Naive B cell (primary cell): Measurements from ENCODE around the gene ICAM5. TPM values are rescaled to one million over a fixed set of nuclear protein-coding genes. Genes with fewer than 3 reads are reported as not detected.

Source experiments
- ATAC-seq, 2 donors: fragments of 150-1000 bp; cut with Tn5 transposase; 2 replicates each; pipeline ENCODE4 v1.10.0; 2021; ENCODE audit warnings: low read depth in 2 of 2, mild to moderate bottlenecking in 2 of 2, moderate library complexity in 2 of 2
- DNase-seq: peaks from one replicate; pipeline ENCODE4 v3.0.0; 2022
- H3K27ac Mint-ChIP-seq, 6 donors: one replicate each; pipeline ENCODE4 v1.8.0; 2020 to 2022; ENCODE audit warnings: mild to moderate bottlenecking in 6 of 6, mixed read lengths in 6 of 6, moderate library complexity in 5 of 6, inconsistent platforms in 2 of 6
- H3K27me3 Mint-ChIP-seq, 3 donors: one replicate each; pipeline ENCODE4 v1.8.0; 2021 to 2022; ENCODE audit warnings: mixed read lengths in 3 of 3, mild to moderate bottlenecking in 1 of 3
- H3K36me3 Mint-ChIP-seq, 2 donors: one replicate each; pipeline ENCODE4 v1.8.0; 2020 to 2022; ENCODE audit warnings: mixed read lengths in 2 of 2, inconsistent platforms in 1 of 2, mild to moderate bottlenecking in 1 of 2
- H3K4me1 Mint-ChIP-seq, 3 donors: one replicate each; pipeline ENCODE4 v1.8.0; 2020 to 2022; ENCODE audit warnings: mixed read lengths in 3 of 3, inconsistent platforms in 1 of 3, mild to moderate bottlenecking in 1 of 3, moderate library complexity in 1 of 3
- H3K4me3 Mint-ChIP-seq, 8 donors: one replicate each; pipeline ENCODE4 v1.8.0; 2020 to 2022; ENCODE audit warnings: mild to moderate bottlenecking in 8 of 8, mixed read lengths in 8 of 8, moderate library complexity in 8 of 8, inconsistent platforms in 2 of 8
- H3K9me3 Mint-ChIP-seq, 7 donors: one replicate each; pipeline ENCODE4 v1.8.0; 2020 to 2022; ENCODE audit warnings: mixed read lengths in 7 of 7, mild to moderate bottlenecking in 5 of 7, inconsistent platforms in 2 of 7, moderate library complexity in 1 of 7
- polyA plus RNA-seq, 6 donors: library from polyadenylated mRNA; unstranded; fragments of 300-500 nt; fragmentation: Illumina TruSeq; gene quantifications; one replicate each; pipeline ENCODE4 v1.2.3, GENCODE V29; 2021; ENCODE audit warnings: low read depth in 6 of 6

Gene ICAM5
- polyA plus RNA-seq, 6 donors from 2014 or later, result not detected

DNA sequence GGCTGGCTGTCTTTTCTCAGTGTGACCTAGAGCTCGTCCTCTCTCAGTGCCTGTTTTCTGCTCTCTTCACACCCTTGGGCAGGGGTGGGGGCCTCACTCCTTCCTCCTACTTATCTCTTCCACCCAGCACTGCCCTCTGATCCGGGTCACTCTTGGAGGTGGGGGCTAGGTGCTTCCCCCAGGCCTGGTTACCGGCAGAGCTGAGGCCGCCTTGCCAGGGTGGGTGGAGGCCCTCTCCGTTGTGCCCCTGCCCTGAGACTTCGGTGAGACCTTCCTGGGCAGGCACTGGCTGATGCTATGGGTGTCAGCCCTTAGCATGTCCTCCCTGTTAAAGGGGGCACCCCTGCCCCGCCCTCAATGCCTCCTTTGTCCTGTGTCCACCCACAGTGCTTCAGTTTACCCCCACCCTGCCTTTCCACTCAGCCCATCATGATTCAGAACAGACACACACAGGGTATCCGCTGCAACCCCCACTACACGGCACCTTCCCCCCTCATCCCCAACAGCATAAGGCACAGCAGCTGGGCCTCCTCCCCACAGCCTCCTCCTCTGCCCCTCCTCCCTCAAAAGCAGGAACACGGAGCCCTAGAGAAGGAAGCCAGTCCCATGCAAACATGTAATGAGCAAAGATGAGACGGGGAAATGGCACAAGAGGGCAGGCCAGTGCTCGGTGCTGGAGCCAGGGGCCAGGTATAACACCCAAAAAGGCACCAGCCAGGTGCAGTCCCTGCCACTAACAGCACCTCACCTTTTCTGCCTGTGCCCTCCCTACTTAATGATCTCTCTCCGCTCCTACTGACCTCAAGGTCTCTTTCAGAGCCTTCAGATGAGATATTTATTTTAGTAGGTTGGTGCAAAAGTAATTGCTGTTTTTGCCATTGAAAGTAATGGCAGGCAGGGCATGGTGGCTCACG, 10.1 kb downstream of the ICAM5 start:
- peak overlapping the region in 1 of 8 donors; percentile 56 for H3K4me3 Mint-ChIP-seq
- ATAC-seq (no peak), DNase-seq (no peak)
- H3K9me3 Mint-ChIP-seq, result no peaks in the 10 kb centered on the region
- H3K36me3 Mint-ChIP-seq, result no peaks in the 10 kb centered on the region
- no peak overlapping the region for H3K27ac Mint-ChIP-seq
- H3K27me3 Mint-ChIP-seq, result peaks cover 5 to 23% (median 16%) of the 10 kb centered on the region in 3 donors
- H3K4me1 Mint-ChIP-seq, result peaks cover 6 to 15% (median 10%) of the 10 kb centered on the region in 3 donors

DNA sequence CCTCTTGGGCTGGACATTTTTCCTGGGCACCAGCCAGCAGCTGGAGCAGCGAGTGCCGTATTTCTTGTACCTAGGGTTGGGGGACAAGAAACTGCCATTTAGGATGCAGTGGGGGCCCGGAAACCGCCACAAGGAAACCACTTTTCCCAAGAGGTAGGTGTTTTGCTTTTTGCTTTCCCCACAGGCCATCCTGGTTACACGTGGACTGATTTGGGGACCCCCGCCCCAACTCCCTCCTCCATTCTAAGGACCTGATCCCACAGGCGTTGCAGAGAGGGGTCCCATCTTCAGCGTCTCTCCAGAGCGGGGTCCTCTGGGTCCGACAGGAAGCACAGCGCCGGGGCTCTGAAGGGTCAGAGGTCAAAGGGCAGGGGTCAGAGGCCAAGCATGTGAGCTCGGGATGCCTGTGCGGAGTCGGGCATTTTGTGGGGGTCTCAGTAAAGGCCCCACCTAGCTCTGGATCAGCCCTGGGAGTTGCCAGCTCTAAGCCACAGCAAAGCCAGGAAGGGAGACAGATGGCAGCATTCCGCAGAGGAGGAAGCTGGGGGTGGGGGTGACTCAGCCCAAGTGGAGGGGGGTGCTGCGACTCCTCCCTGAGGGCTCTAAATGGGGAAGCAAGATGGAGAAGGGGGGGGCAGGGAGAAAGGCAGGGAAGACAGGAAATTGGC, 15.5 kb downstream of the ICAM5 start:
- ATAC-seq (no peak), DNase-seq (no peak)
- H3K27me3 Mint-ChIP-seq, result peaks cover 0 to 8% (median 0%) of the 10 kb centered on the region in 3 donors
- H3K27ac Mint-ChIP-seq, result no peak overlapping the region
- H3K9me3 Mint-ChIP-seq, result no peaks in the 10 kb centered on the region
- peaks cover 7 to 10% (median 7%) of the 10 kb centered on the region in 3 donors for H3K4me1 Mint-ChIP-seq
- H3K4me3 Mint-ChIP-seq, result peak overlapping the region in 1 of 8 donors; percentile 59
- no peaks in the 10 kb centered on the region for H3K36me3 Mint-ChIP-seq

DNA sequence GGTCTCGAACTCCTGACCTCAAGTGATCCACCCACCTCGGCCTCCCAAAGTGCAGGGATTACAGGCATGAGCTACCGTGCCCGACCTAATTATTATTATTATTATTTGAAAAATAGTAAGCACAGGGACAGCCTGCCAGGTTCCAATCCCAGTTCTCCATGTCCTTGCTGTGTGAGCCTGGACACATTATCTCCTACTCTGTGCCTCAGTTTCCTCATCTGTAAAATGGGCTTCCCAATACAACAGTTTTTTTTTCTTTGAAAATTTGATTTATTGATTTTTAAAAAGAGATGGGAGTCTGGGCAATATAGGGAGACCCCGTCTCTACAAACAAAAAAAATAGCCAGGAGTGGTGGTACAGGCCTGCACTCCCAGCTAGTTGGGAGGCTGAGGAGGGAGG, 16.6 kb downstream of the ICAM5 start:
- Mint-ChIP-seq H3K9me3 (no peaks in the 10 kb centered on the region), H3K27ac (no peak overlapping the region), H3K4me3 (no peak overlapping the region), H3K27me3 (peaks cover 0 to 8% (median 0%) of the 10 kb centered on the region in 3 donors), H3K36me3 (no peaks in the 10 kb centered on the region), H3K4me1 (peaks cover 7 to 10% (median 7%) of the 10 kb centered on the region in 3 donors)
- ATAC-seq (no peak), DNase-seq (no peak)

DNA sequence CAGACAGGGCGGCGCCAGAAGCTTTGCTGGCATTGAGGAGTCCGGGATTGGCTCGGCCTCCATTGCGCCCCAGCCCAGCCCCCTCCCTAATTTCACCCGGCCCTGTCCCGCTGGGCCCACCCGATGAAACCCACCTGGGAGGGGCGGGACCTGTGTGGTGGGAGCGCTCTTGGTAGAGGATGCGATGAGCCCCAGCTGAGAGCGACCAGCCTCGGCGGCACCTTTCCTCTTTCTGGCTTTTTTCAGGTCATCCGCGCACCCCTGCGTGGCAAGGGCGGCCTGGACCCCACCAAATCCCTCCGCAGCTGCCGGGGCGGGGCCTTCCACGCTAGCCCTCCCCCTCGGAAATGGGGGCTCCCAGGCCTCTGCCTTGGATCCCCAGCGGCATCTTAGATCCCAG, 19.7 kb downstream of the ICAM5 start, which contains the start of gene ZGLP1:
TSS of gene ZGLP1 (minus strand) at position 393 of the 400 bp plus-strand sequence.
- H3K36me3 Mint-ChIP-seq, result no peaks in the 10 kb centered on the region
- ATAC-seq (no peak), DNase-seq (no peak)
- no peak within 1 kb of the TSS for H3K27ac Mint-ChIP-seq
- H3K9me3 Mint-ChIP-seq, result no peaks in the 10 kb centered on the region
- H3K27me3 Mint-ChIP-seq, result no peaks in the 10 kb centered on the region
- H3K4me1 Mint-ChIP-seq, result peaks cover 8 to 12% (median 9%) of the 10 kb centered on the region in 3 donors
- H3K4me3 Mint-ChIP-seq, result no peak within 1 kb of the TSS

DNA sequence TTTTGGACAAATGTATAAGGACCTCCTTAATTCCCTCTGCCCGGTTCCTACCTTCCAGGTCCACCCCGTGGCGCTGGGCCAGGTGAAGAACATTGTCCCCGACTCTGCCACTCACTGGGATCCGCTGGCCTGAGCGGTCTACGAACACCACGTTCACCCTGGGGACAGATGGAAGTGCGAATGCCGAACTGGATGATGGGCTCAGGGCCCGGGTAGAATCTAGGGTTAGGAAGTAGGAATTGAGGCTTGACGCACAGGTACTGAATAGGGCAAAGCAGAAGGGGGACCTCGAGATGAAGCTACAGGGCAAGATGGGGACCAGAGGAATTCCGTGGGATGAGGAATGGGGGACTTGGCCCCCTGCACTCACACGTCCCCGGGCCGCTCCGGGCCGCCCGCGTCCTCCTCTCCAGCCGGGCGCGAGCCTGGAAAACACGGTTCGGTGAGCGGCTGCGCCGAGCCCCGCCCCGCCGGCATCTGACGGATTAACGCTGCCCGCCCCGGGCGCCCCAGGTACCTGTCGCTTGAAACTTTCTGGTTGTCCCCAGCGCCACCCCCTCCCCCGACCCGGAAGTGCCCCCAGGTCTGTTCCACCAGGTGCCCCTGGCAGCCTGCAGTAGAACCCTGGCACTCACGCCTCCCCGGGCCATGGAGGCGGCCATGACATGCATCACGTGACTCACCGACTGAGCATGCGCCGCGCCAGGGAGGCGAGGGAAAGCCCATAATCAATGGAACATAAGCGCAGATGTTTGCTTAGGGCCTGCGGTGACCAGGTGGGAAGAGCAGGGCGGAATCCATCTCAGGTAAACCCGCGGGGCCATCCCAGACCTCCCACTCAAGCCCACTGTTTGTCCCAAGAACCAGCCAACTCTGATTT, 25.8 kb downstream of the ICAM5 start, which contains the start of gene FDX2:
TSS of gene FDX2 (minus strand) at position 681 of the 880 bp plus-strand sequence. CDS start at position 662, 19 bp downstream.
- H3K4me1 Mint-ChIP-seq, result peaks cover 19 to 25% (median 22%) of the 10 kb centered on the region in 3 donors
- peaks cover 4 to 8% of the 10 kb centered on the region in 2 donors for H3K36me3 Mint-ChIP-seq
- peak; percentile 93 to 95 for ATAC-seq
- H3K27me3 Mint-ChIP-seq, result no peaks in the 10 kb centered on the region
- no peaks in the 10 kb centered on the region for H3K9me3 Mint-ChIP-seq
- DNase-seq, result peak; percentile 83
- peak within 1 kb of the TSS; percentile 75 to 97 (median 92) for H3K4me3 Mint-ChIP-seq
- peak within 1 kb of the TSS; percentile 67 to 96 (median 90) for H3K27ac Mint-ChIP-seq

DNA sequence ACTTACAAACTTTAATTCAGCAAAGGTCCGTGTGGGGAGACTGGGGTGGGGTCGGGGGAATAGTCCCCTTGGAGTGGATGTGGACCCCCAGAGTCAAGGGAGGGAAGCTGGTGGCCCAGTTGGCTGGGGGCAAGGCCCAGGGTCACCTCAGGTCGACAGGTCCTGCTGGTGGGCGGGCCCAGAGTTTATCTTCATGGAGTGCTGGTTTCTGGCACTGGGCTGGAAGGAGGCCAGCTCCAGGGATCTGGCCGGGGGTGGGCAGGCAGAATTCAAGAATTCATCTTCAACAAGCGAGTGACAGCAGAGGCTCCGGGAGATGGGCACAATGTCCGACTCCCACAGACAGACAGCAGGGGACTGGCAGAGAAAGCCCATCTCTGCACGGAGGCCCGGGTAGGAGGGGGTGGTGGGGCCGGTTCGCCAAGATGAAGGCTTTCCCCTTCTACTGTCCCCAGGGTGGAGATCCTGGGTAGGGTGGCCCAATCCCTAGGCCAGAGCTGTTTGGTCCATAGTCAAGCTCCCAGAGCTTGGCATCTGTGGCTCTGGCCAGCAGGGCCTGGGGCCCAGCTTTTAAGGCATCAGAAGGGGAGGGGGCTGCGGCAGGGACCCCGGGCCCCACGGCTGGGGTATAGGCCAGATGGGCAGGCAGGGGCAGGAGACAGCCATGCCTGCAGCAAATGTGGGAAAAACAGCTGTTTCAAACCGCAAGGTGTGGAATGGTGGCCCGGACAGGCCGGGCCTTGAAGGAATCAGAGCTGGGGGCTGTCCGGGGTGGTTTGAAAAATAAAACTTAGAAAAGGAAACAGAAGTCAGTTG, 26.7 kb downstream of the ICAM5 start:
- Mint-ChIP-seq H3K27me3 (no peaks in the 10 kb centered on the region), H3K9me3 (no peaks in the 10 kb centered on the region), H3K4me1 (peaks cover 19 to 25% (median 22%) of the 10 kb centered on the region in 3 donors), H3K27ac (peak overlapping the region; percentile 18 to 95 (median 86)), H3K36me3 (peaks cover 4 to 8% of the 10 kb centered on the region in 2 donors), H3K4me3 (peak overlapping the region; percentile 42 to 97 (median 85))
- DNase-seq (no peak), ATAC-seq (no peak)

DNA sequence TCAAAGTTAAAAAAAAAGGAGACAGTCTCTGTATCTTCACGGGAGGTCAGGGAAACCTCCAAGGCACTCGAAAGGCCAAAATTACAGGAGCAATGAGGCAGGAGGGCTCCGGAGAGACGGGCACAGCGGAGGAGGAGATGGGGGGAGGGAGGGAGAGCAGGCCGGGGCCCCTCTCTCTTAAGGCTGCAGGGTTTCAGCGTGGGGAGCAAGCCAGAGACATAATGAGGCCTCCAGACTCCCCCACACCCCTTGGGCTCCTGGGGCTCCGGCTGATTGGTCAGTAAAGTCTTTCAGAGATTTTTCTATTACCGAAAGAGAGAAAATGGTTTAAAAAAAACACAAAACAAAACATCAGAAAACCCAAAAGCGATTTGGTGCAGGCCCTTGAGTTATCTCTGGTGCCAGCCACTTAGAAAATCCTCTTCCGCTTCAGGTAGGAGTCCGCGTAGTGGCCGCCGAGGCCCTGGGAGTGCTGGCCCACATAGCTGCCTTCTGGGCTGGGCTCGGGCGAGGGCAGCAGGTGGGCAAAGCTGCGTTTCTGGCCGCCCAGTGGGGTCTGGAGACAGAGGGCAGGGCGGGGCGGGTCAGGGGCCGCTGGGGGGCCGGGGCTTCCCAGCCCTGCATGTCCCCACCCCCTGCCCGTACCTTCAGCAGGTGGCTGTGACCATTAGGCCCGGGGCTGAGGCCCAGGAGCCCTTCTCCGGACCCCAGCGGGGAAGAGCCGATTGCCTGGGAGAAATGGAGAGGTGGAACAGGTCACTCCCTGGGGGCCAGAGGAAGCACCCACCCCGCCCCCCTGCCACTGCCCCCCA, 27.5 kb downstream of the ICAM5 start:
- H3K27me3 Mint-ChIP-seq, result no peaks in the 10 kb centered on the region
- no peaks in the 10 kb centered on the region for H3K9me3 Mint-ChIP-seq
- peaks cover 22 to 25% (median 24%) of the 10 kb centered on the region in 3 donors for H3K4me1 Mint-ChIP-seq
- H3K4me3 Mint-ChIP-seq, result peak overlapping the region in 4 of 8 donors; percentile 6 to 93 (median 70)
- peaks cover 4 to 16% of the 10 kb centered on the region in 2 donors for H3K36me3 Mint-ChIP-seq
- DNase-seq (no peak), ATAC-seq (no peak)
- H3K27ac Mint-ChIP-seq, result peak overlapping the region in 2 of 6 donors; percentile 29 to 84

DNA sequence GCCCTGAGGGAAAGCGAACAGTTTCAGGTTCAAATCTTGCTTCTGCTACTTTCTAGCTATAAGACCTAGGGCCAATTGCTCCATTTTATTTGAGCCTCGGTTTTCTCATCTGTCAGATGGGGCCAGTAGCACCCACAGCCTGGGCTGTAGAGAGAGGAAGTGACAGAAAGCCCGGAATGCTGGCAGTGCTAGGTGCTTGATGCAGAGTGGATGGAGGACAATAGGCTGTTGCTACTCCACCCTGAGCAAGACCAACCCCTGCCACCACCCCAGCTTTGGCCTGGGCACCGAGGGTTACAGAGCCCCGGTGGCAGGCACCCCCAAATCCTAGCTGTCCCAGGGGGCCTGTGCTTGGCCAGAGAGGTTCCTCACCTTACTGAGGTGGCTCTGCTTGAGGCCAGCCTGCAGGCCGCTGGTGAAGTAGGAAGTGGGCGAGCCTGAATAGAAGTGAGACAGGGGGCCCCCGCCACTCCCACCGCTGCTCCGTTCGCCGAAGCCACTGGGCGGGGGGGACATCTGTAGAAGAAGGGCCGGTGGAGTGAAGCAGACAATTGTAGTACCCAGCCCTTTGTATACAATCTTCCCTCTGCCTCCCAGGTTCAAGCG, 28.2 kb downstream of the ICAM5 start:
- Mint-ChIP-seq H3K27me3 (no peaks in the 10 kb centered on the region), H3K36me3 (peaks cover 4 to 17% of the 10 kb centered on the region in 2 donors), H3K9me3 (no peaks in the 10 kb centered on the region), H3K27ac (no peak overlapping the region), H3K4me3 (peak overlapping the region in 2 of 8 donors; percentile 12 to 47), H3K4me1 (peaks cover 22 to 27% (median 24%) of the 10 kb centered on the region in 3 donors)
- no peak for ATAC-seq
- no peak for DNase-seq

DNA sequence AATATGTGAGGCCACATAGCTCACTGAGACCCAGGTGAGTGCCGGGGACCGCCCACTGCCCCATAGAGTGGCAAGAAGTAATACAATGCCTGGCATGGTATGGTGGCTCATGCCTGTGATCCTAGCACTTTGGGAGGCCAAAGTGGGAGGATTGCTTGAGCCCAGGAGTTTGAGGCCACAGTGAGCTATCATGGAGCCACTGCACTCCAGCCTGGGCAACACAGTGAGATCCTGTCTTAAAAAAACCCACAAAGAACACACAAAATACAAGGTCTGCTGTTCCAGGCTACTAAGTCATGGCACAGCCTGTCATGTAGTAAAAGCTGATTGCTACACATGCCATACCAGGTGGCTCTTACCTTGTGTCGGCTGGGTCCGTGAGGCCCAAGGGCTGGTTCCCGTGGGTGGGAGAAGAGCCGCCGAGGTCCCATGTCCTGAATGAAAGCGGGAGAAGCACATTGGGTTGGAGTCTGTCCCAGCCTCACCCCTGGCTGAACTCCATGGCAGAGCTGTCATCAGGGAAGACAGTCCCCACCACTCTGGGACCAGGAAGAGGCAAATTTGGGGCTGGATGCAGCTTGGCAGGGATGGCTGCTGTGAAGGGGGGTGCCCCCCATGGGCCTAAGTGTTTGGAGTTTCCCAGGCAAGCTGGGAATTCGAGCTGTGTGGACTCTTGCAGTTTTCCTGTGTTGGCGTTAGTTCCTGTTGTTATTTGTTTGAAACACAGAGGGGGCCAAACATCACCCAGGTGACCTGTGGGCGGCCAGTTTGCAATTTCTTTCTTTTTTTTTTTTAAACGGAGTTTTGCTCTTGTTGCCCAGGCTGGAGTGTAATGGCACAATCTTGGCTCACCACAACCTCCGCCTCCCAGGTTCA, 29.3 kb downstream of the ICAM5 start:
- Mint-ChIP-seq H3K27ac (peak overlapping the region in 2 of 6 donors; percentile 34 to 39), H3K9me3 (no peaks in the 10 kb centered on the region), H3K27me3 (no peaks in the 10 kb centered on the region), H3K4me1 (peaks cover 22 to 34% (median 24%) of the 10 kb centered on the region in 3 donors), H3K4me3 (no peak overlapping the region), H3K36me3 (peaks cover 4 to 17% of the 10 kb centered on the region in 2 donors)
- no peak for DNase-seq
- ATAC-seq, result no peak

DNA sequence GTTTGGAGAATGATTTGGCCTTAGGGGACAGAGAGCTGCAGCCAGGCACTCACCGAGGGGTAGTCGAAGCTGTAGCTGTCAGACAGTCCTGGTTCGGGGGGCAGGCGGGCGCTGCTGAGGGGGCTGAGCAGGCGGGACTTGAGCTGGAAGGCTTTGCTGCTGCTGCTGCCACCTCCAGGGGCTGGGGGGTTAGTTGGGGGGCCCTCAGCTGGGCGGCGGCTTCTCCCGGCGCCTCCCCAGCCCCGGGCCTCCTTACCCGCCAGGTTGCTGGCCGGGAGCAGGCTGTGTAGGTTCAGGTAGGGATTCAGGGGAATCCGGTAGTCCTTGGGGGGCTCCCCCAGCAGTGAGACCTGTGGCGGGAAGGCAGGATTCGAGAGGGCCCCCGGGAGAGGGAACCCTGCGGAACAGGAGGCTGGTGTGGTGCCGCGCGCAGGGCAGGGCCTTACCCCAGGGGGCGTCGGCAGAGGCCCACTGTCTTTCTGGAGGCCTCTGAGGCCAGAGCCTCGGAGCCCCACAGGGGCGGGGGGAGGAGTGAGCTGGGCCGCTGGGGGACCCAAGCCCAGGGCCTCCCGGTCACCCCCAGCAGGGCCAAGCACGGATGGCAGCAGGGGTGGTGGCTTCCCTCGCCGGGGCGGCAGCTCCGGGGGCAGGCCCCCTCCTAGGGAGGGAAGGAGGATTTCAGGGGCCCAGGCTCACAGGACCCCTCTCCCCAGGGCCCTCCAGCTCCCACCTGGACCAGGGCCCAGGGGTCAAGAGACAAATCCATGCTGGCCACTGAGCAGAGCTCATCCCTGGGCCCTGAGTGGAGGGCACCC, 31.1 kb downstream of the ICAM5 start:
- ATAC-seq (no peak), DNase-seq (no peak)
- Mint-ChIP-seq H3K27me3 (no peaks in the 10 kb centered on the region), H3K4me1 (peaks cover 11 to 19% (median 12%) of the 10 kb centered on the region in 3 donors), H3K9me3 (no peaks in the 10 kb centered on the region), H3K27ac (no peak overlapping the region), H3K36me3 (peaks cover 4 to 17% of the 10 kb centered on the region in 2 donors), H3K4me3 (no peak overlapping the region)
